Thymus (tissue), 11 donors: ENCODE data around the gene DDB1. TPM values are rescaled to one million over a fixed set of nuclear protein-coding genes. Genes with fewer than 3 reads are reported as not detected.
A peak's percentile ranks its signal among the peaks of the same experiment; 100 is the strongest.
"Not testable (repeated sequence)": the region's sequence is repeated elsewhere in the genome, so short reads cannot be mapped to it uniquely, and the experiment has no call there.

Experiments
- DNase-seq, 9 donors: peaks; one replicate each; pipeline ENCODE4 v3.0.0-alpha.2; 2013; ENCODE audit warnings: low spot score in 9 of 9, low read depth in 6 of 9, missing footprints in 1 of 9
- H3K27ac ChIP-seq, 2 donors: one replicate each; pipeline ENCODE4 v1.5.1; 2013; ENCODE audit warnings: control low read depth in 1 of 2, low read depth in 1 of 2, low read length in 1 of 2, mild to moderate bottlenecking in 1 of 2, moderate library complexity in 1 of 2
- H3K27me3 ChIP-seq, 2 donors: one replicate each; pipeline ENCODE4 v1.5.1; 2013; ENCODE audit warnings: low read length in 1 of 2; ENCODE audit not compliant: control insufficient read depth in 2 of 2, insufficient read depth in 1 of 2
- H3K36me3 ChIP-seq, 2 donors: one replicate each; pipeline ENCODE4 v1.5.1; 2013; ENCODE audit warnings: low read length in 1 of 2, mild to moderate bottlenecking in 1 of 2, moderate library complexity in 1 of 2; ENCODE audit not compliant: control insufficient read depth in 2 of 2, insufficient read depth in 2 of 2
- H3K4me1 ChIP-seq, 2 donors: one replicate each; pipeline ENCODE4 v1.5.1; 2013; ENCODE audit warnings: low read length in 2 of 2; ENCODE audit not compliant: control insufficient read depth in 2 of 2, insufficient read depth in 2 of 2
- H3K4me3 ChIP-seq, 2 donors: one replicate each; pipeline ENCODE4 v1.5.1; 2013; ENCODE audit warnings: low read length in 2 of 2, control low read depth in 1 of 2, mild to moderate bottlenecking in 1 of 2
- H3K9me3 ChIP-seq, 2 donors: one replicate each; pipeline ENCODE4 v1.5.1; 2013; ENCODE audit warnings: low read length in 1 of 2, mild to moderate bottlenecking in 1 of 2; ENCODE audit not compliant: control insufficient read depth in 2 of 2, insufficient read depth in 1 of 2
- WGBS: extraction: QIAGEN DNeasy Blood & Tissue Kit; methylation state at CpG from one replicate; pipeline ENCODE4 v1.1.7; 2013; 5-methylcytosine and 5-hydroxymethylcytosine counted together
- polyA plus RNA-seq: library from polyadenylated mRNA; stranded (reverse); fragments of 200-250 nt; gene quantifications from one replicate; pipeline ENCODE4 v1.2.3, GENCODE V29; 2013
- total RNA-seq: library from RNA; stranded (reverse); fragments of 120-200 nt; gene quantifications from one replicate; pipeline ENCODE4 v1.2.4, GENCODE V29; 2013
- donor health status: healthy.

Gene DDB1
- total and polyA plus RNA-seq, 2 donors = 129 to 197 TPM

DNA sequence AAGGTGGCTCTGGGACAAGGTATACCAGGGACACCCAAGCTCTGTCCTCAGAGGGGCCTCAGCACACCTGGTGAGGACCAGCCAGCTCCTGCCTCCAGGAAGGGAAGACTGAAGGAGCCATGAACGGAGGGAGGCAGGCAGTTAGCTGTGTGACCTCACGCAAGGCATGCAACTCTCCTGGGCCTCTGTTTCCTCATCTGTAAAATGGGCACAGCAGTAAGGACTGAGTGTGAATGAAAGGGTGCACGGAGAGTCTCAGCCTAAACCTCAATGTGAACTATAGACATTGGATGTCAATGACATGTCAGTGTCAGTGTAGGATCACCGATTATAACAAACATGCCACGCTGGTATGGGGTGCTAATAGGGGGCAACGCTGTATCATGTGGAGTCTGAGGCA, 73.5 kb downstream of the DDB1 start:
- no peak for DNase-seq
- no peak overlapping the region for H3K27ac ChIP-seq
- H3K27me3 ChIP-seq = no peaks in the 10 kb centered on the region
- WGBS = 98% methylated on average over 6 of the region's 6 CpGs
- H3K36me3 ChIP-seq = peaks cover 7 to 14% of the 10 kb centered on the region in 2 donors
- H3K9me3 ChIP-seq = no peaks in the 10 kb centered on the region
- no peak overlapping the region for H3K4me3 ChIP-seq
- H3K4me1 ChIP-seq = no peaks in the 10 kb centered on the region

DNA sequence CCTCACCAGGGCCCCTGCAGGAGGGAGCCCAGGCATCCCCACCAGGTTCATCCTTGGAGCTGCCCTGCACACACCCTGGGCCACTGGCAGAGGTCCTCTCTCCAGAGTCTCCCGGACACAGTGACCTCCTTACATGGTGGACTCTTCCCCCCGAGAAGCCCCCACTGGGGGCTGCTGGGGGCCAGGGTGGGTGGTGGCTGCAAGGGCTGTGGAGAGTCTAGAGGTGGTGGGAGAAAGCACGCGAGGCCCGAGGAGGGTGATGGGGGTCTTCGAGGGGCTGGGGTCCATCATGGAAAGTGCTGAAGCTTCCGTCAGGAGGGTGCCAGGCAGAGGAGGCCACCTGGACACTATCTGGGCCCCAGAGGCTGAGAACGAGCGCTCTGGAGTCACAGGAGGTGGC, 74.4 kb downstream of the DDB1 start:
- Histone ChIP-seq H3K4me3 (no peak overlapping the region), H3K36me3 (peaks cover 7 to 13% of the 10 kb centered on the region in 2 donors), H3K27me3 (no peaks in the 10 kb centered on the region), H3K4me1 (no peaks in the 10 kb centered on the region), H3K27ac (no peak overlapping the region), H3K9me3 (no peaks in the 10 kb centered on the region)
- WGBS = 96% methylated on average over 9 of the region's 9 CpGs
- no peak for DNase-seq

DNA sequence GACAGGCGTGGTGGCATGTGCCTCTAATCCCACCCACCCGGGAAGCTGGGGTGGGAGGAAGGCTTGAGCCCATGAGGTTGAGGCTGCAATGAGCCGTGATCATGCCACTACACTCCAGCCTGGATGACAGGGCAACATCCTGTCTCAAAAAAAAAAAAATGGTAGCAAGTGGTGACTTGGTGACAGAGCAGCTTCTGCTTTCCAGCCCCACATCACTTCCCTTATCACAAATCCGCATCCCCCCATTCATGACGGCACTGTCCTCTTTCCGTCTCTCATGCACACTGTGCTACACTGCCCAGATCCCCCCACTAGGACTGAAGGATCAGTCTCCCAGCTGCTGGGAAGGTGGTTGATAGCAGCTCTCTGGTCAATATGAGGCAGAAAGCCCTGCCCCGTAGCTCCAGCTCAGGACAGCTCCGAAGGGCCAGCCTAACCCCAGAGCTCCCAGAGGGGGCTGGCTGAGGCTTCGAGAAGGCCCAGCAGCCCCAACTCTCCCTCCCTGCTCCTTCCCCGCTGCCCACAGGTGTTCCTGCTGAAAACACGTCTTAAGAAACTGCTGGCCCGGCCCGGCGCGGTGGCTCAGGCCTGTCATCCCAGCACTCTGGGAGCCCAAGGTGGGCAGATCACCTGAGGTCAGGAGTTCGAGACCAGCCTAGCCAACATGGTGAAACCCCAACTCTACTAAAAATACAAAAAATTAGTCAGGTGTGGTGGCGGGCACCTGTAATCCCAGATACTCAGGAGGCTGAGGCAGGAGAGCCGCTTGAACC, 76.0 kb downstream of the DDB1 start:
- 98% methylated on average over 18 of the region's 18 CpGs for WGBS
- peaks cover 7 to 13% of the 10 kb centered on the region in 2 donors for H3K36me3 ChIP-seq
- no peak overlapping the region for H3K4me3 ChIP-seq
- H3K27me3 ChIP-seq = no peaks in the 10 kb centered on the region
- no peak overlapping the region for H3K27ac ChIP-seq
- no peak for DNase-seq
- H3K9me3 ChIP-seq = no peaks in the 10 kb centered on the region
- H3K4me1 ChIP-seq = no peaks in the 10 kb centered on the region

DNA sequence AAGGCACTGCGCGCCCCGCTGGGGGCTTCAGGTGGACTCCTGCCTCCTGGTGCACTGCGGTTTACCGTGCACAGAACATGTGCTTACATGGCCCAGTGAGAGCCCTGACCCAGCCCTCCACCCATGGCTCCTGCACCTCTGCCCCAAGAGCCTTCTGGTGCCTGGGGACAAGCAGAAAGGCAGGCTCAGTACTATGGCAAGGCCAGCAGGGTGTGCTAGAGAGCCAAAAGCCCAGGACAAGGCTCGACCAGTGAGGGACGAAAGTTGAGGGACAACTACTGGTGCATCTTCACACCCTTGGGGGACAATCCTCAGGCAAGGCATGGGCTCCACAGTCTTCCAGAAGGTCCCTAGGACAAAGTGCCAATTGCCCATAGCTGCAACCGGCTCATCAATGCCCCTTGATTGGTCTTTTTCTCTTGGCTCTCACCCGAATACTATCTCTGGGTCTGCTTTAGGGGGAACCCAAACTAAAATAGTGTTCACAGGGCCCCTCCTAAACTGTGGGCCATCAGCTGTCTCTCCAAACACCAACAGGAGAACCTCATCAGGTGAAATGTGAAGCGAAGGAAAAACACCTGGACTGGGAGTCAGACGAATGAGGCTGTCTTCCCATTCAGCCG, 78.4 kb downstream of the DDB1 start:
- Histone ChIP-seq H3K4me3 (no peak overlapping the region), H3K36me3 (peaks cover 7 to 13% of the 10 kb centered on the region in 2 donors), H3K9me3 (no peaks in the 10 kb centered on the region), H3K27ac (no peak overlapping the region), H3K4me1 (no peaks in the 10 kb centered on the region), H3K27me3 (no peaks in the 10 kb centered on the region)
- WGBS = 67% methylated on average over 12 of the region's 12 CpGs
- peak; percentile 19 to 72 (median 39) for DNase-seq

DNA sequence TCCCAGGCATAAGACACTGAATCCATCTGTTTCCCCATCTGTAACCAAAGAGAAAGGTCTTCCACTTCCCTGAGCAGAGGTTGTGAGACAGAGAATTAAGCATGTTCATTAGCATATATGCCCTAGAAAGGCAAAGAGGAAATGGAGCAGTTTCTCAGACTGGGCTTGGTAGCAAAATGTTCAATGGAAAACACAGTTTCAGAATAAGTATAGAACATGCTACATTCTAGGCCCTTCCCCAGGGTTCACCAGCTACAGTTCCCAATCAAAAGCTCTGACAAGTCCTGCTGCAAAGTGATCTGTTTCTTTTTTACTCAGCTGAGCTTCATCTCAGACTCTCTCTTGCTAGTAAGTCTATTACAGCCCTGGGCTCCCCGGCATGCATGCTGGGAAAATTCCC, 80.6 kb downstream of the DDB1 start:
- not testable (repeated sequence) for H3K4me3 ChIP-seq, DNase-seq, H3K9me3 ChIP-seq, H3K27me3 ChIP-seq, H3K4me1 ChIP-seq, H3K36me3 ChIP-seq, H3K27ac ChIP-seq
- 79% methylated on average over 1 of the region's 1 CpG for WGBS

DNA sequence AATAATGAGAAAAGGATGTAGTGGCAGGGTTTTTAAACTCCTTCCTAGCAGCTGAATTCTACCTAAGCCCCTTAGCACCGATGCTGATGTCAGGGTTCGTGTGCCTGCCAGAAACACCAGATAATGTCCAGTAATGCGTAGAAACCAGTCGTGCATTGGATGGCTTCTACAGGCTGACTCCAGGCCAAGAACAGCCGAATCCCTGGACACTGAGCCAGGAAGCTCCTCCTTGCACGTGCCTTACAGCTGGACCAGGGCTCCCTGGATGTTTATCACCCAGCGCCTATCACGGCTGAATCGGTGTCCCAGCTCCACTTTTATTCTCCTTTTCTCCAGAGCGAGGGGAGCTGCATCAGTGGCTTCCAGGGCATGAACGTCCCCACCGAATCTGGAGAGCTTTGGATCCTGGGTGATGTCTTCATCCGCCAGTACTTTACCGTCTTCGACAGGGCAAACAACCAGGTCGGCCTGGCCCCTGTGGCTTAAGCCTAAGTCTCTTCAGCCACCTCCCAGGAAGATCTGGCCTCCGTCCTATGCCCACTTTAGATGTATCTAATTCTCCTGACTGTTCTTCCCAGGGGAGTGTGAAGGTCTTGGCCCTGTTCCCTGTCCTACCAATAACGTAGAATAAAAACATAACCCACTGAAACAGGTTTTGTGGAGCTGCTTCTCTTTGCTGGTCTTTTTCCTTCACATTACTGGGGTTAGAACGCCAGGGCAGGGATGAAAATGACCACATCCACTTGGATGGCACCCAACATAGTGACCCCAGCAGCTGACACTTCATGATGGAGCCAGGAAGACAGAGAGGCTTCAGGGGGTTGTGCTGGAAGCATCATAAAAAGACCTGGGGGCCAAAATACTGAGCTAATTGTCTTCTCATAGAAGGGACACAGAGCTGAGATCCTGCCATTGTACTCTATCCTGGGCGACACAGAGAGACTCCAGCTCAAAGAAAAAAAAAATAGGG, 81.8 kb downstream of the DDB1 start:
- DNase-seq, H3K27me3 ChIP-seq, H3K27ac ChIP-seq, H3K4me1 ChIP-seq, H3K9me3 ChIP-seq, H3K4me3 ChIP-seq, H3K36me3 ChIP-seq: not testable (repeated sequence)
- 94% methylated on average over 20 of the region's 20 CpGs for WGBS

Other genes starting within 250 kb of the DDB1 start
- 30.6 TPM for gene CD5, start 230.6 kb downstream of the DDB1 start, total RNA-seq
- 40.5 TPM for gene CD5, start 230.6 kb downstream of the DDB1 start, polyA plus RNA-seq
- gene VPS37C, start 171.7 kb downstream of the DDB1 start, total RNA-seq = 3.5 TPM
- gene VPS37C, start 171.7 kb downstream of the DDB1 start, polyA plus RNA-seq = 9.4 TPM
- gene PGA3, start 129.6 kb downstream of the DDB1 start, total RNA-seq = 0.80 TPM
- 1.3 TPM for gene PGA3, start 129.6 kb downstream of the DDB1 start, polyA plus RNA-seq
- 0.66 TPM for gene PGA4, start 110.8 kb downstream of the DDB1 start, total RNA-seq
- gene PGA4, start 110.8 kb downstream of the DDB1 start, polyA plus RNA-seq = 4.6 TPM
- gene PGA5, start 91.9 kb downstream of the DDB1 start, total RNA-seq = 0.19 TPM
- 1.4 TPM for gene PGA5, start 91.9 kb downstream of the DDB1 start, polyA plus RNA-seq
- 2.4 TPM for gene VWCE, start 37.8 kb downstream of the DDB1 start, total RNA-seq
- gene VWCE, start 37.8 kb downstream of the DDB1 start, polyA plus RNA-seq = 11.5 TPM
- 19.8 TPM for gene TKFC, start 123 bp upstream of the DDB1 start, total RNA-seq
- gene TKFC, start 123 bp upstream of the DDB1 start, polyA plus RNA-seq = 47.4 TPM
- gene CYB561A3, start 28.8 kb upstream of the DDB1 start, total RNA-seq = 16.0 TPM
- gene CYB561A3, start 28.8 kb upstream of the DDB1 start, polyA plus RNA-seq = 20.5 TPM
- 26.3 TPM for gene TMEM138, start 29.3 kb upstream of the DDB1 start, total RNA-seq
- 53.3 TPM for gene TMEM138, start 29.3 kb upstream of the DDB1 start, polyA plus RNA-seq
- gene TMEM216, start 59.5 kb upstream of the DDB1 start, total RNA-seq = 11.9 TPM
- gene TMEM216, start 59.5 kb upstream of the DDB1 start, polyA plus RNA-seq = 21.5 TPM
- gene CPSF7, start 96.9 kb upstream of the DDB1 start, total RNA-seq = 25.4 TPM
- 76.3 TPM for gene CPSF7, start 96.9 kb upstream of the DDB1 start, polyA plus RNA-seq
- gene SDHAF2, start 97.0 kb upstream of the DDB1 start, total RNA-seq = 34.8 TPM
- 59.9 TPM for gene SDHAF2, start 97.0 kb upstream of the DDB1 start, polyA plus RNA-seq
- 4.1 TPM for gene LRRC10B, start 175.6 kb upstream of the DDB1 start, total RNA-seq
- gene LRRC10B, start 175.6 kb upstream of the DDB1 start, polyA plus RNA-seq = 2.7 TPM
- 0.14 TPM for gene SYT7, start 248.0 kb upstream of the DDB1 start, total RNA-seq
- gene SYT7, start 248.0 kb upstream of the DDB1 start, polyA plus RNA-seq = 1.3 TPM